HG03280 (cell line): ENCODE results near the gene DNAJC16.

Source experiments
- ATAC-seq: cut with Tn5 transposase; IDR thresholded peaks from one replicate; pipeline ENCODE4 v1.9.1; 2021; ENCODE audit warnings: mild to moderate bottlenecking, moderate library complexity; ENCODE audit not compliant: unreplicated experiment

DNAJC16 gene

DNA sequence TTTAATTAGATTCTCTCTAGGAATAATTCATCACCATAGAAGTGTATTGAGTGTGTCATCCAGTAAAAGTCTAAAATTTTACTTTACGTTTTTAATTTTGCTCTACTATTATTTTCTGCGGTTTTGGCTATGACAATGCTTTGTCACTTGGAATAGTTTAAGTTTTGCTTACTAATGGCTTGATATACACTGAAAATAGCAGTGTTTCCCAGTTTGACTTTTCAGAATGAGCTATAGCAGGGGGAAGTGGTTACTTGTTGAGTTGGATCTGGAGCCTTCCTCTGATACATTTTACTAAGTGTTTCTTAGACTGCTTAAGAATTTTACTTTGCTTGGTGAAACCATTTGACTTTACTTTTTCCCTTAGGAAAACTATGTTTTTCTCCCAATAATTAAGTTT lies 5.0 kb downstream of the DNAJC16 start:
- ATAC-seq: no peak

DNA sequence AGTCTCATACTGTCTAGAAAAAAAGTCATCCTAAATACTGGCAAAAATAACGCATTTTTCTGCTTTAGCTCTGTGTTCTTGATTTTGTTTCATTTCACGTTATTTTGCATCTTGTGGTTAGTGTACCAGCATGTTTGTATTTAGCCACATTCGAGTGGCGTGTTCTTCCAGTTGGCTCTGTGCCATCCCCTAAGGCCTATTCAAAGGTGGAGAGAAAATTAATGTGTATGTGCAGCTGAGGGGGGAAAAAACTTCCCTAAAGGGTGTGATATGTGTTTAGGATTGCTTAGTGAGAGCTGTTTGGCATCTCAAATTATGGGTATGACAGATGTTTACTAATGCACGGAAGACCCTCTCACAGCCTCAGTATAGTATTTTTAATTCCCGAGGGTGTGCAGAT lies 12.1 kb downstream of the DNAJC16 start:
- no peak for ATAC-seq

DNA sequence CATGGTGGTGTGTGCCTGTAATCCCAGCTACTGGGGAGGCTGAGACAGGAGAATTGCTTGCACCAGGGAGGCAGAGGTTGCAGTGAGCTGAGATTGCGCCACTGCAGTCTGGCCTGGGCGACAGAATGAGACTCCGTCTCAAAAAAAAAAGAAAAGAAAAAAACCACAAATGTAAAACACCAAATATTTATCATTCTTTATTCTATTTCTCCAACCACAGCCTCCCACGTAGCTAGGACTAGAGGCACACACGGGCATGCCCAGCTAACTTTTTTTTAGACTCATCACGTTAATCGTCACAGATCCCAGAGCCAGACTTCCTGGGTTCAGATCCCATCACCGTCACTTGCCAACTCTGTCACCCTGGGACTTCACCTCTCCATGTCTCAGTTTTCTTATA lies 13.5 kb downstream of the DNAJC16 start:
- no peak for ATAC-seq

DNA sequence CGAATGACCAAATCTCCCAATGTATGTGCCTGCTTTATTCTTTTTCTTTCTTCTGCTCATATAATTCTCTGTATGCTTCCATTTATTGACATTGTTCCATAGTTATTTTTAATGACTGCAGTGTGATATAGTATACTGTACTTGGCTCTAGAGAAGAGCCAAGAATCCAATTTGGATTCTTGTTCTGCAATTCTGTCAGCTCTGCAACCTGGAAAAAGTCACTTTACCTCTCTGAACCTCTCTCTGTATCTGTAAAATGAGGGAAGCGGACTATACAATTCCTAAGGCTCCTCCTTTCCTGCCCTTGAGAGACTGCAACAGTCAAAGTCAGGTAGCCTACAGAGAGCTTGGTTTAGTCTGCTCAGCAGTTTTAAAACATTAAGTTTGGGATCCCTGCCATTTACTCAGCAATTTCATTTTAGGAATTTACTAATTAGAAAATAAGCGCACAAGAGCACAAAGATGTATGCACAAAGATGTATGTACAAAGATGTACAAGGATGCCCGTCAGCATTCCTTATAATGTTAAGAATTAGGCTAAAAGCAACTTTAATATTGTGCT lies 14.7 kb downstream of the DNAJC16 start:
- ATAC-seq: no peak

DNA sequence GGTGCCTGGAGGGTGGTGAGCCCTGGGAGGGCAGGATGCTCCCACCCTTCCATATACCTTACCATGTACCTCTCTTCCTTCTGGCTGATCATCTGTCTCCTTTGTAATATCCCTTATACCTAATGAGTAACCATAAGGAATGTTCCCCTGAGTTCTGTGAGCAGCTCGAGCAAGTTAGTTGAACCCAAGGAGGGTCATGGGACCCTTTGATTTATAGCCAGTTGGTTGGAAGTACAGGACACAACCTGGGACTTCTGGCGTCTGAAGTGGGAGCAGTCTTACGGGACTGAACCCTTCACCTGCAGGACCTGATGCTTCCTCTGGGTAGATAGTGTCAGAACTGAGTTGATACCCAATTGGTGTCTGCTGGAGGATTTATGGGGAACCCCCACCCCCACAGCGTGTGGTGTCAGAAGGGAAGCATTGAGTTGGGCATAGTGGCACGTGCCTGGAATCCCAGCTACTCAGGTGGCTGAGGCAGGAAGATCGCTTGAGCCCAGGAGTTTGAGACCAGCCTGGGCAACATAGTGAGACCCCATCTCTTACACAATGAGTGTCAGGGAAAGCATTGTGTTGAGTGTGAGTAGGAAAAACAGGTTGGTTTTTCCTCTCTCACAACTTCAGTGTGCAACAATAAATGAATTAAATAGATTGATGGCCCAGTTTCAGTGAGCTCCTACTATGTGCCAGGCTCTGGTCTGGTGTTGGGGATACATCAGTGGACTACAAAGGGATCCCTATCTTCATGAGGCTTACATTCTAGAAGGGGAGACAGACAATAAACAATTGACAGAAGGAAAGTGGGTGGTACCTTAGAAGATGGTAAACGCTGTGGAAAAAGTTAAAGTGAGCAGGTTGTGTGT lies 16.0 kb downstream of the DNAJC16 start:
- no peak for ATAC-seq

DNA sequence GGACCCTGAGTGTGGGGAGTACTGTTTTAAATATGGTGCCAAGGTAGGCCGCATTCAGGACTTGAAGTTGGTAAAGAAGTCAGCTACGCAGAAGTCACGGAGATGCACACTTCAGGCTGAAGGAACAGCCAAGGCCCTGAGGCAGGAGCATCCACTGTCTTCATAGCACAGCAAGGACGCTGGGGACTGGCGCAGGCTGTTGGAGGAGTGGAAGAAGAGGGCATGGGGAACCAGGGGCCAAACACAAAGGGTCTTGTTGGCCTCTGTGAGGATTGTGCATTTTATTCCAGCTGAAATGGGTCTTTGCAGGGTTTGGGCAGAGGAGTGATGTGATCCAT lies 16.6 kb downstream of the DNAJC16 start:
- no peak for ATAC-seq

DNA sequence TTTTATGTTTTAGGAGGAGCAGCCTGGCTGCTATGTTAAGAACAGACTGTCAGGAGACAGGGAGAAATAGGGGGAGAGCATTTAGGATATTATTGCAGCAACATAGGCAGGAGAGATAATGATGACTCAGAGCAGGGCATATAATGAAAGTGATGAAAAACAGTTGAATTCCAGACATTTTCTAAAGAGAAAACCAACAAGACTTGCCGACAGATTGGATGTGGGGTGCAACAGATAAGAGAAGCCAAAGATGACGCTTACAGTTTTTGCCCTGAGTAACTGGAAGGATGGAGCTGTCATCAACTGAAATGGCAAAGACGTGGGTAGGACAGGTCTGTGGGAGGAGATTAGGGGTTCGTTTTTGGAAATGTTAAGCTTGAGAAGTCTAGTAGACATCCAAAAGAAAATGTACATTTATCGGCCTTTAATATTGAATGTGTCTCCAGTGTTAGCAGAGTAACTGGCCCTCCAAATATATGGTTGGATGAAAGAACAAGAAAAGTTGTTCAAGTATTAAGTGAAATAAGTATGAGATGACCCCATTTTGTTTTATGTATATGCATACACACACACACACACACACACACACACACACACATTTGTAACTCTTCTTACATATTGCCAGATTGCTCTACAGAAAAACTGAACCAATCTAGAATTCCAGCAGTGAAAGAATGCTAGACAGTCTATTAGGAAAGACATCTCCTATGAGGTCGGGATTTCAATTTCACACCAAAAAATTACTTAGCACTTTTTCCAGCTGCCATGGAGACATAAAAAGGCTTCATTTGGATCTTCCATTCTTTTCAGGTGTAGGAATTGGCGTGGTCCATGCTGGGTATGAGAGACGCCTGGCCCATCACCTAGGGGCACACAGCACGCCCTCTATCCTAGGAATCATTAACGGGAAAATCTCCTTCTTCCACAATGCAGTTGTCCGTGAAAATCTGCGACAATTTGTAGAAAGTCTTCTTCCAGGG lies 17.2 kb downstream of the DNAJC16 start:
- no peak for ATAC-seq

DNA sequence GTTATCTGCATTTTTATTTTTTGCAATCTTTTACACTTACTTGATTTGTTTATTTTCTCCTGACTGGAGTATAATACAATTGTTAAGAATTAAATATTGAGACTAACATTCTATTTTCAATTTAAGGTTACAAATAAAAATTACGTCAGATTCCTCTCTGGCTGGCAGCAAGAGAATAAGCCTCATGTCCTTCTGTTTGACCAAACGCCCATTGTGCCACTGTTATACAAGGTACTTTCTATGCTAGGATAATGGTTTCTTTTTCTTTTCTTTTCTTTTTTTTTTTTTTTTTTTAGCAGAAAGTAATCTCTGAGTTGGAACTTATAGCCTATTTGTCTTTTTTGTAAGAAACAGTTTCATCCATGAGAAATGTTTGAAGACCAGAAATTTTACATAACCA lies 20.0 kb downstream of the DNAJC16 start:
- no peak for ATAC-seq

DNA sequence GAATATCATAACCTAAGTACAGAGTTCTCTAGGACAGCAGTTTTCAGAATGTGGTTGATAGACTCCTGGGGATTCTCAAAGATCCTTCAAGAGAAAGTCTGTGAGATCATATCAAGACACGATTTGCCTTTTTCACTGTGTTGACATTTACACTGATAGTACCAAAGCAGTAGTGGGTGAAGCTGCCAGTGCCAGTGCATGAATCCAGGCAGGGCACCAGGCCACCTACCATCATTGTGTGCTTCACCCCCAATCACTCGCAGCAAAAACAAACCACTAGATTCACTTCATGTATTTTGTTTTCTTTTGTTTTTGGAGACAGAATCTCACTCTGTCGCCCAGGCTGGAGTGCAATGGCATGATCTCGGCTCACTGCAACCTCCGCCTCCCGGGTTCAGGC lies 23.9 kb downstream of the DNAJC16 start:
- ATAC-seq: no peak

DNA sequence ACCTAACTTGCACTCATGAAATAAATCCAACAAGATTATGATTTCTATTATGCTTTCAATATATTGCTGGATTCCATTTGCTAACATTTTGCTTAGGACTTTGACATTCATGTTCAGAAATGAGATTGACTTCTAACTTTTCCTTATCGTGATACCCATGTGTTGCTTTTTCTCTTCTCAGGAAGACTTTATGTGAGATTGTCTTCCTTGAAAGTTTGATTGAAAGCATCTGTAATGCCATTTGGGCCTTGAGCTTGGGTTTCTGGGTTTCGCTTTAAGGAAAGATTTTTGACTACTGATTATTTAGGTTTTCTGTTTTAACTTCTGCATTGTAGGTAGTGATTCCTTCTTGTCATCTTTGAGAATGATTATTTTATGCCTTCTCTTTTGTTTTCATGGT lies 30.4 kb downstream of the DNAJC16 start:
- ATAC-seq: no peak

DNA sequence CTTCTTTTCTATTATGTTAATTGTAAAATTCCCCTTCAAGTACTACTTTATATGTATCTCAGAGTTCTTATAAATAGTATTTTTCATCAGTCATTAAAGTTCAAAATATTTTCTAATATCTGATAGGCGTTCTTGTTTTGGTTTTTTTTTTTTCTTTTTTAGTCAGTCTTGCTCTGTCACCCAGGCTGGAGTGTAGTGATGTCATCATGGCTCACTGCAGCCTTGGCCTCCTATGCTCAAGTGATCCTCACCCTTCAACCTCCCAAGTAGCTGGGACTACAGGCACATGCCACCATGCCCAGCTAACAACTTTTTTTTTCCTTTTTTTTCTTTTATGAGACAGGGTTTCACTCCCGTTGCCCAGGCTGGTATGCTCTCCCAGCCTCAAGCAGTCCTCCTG lies 30.9 kb downstream of the DNAJC16 start:
- no peak for ATAC-seq

DNA sequence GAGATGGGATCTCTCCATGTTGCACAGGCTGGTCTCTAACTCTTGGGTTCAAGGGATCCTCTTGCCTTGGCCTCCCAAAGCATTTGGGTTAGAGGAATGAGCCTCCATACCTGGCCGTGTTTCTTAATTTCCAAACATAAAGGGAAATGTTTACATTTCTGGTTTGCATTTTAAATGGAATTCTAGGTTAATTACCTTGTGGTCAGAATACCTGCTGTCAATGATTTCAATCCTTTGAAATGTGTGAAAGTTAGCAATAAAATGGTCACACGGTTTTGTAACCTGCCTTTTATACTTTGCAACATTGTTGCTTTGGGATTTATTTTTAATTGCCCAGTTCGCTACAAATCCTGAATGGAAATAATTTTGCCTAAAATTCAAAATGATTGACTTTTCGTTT lies 31.9 kb downstream of the DNAJC16 start:
- ATAC-seq: no peak

DNA sequence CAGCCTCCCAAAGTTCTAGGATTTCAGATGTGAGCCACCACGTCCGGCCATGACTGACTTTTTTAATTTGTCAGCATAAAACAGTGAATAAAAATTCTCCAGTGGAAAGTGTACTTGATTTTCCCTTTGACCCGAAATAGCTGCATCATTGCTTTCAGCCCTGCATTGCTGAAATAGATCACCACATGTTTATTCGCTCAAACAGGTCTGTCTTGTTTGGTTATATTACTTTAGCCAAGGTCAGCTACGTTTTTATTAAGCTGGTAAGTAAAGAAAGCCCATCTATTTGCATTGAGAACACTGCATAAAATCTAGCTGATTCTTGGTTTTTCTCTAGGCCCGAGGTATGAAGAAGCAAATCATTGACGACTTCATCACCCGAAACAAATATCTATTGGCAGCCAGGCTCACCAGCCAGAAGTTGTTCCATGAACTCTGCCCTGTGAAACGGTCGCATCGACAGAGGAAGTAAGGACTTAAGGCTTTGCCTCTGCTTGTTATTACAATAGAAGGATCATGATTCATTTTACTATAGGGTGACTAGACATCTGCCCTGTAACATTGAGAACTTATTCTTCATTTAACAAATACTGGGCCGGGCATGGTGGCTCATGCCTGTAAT lies 32.7 kb downstream of the DNAJC16 start:
- no peak for ATAC-seq

DNA sequence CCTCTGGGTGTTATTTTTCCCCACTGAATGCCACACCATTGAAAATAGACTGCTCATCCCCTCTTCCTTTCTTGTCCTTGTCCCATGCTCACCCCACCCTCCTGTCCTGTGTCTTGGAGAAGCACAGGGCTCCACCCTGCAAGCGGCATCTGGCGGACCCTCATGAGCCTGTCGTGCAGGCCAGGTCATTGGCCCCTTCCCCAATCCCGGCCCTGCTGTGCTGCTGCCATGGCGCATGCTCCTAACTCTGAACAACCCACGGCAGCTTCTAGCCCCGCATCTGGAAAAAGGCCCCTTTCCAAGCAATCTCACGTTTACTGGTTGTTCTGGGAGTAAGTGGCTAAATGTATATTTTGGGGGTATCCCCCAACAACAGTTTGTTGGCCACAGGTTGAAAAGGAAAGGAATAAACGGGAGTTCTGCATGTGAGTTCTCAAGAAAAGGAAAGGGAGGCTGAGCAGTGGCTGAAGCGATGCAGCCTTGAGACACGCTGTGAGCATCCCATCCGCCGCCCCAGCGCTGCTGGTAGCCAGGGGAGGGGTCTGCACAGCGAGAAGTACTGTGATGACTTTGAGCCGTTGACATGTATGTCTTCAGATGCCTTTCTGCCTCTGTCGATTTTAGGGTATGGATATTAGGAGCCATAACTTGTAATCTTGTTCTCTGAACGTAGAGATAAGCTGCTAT lies 41.9 kb downstream of the DNAJC16 start:
- ATAC-seq: no peak

DNA sequence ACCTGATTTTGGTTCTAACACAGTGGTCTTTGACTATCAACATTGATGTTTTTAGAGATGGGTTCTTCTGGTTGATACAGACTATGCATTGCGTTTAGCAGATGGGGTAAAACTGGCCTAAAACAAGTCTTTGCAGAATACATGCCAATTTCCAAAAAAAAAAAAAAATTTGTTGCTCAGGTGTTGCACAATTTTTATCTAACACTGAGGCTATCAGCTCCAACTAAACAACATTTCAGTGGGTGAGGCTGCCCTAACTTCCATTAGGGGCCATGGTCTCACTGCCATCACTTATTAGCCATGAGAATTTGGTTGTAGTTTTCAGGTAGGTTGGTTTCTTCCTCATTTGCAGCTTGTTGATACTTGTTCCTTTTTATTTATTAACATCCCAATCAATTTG lies 44.2 kb downstream of the DNAJC16 start:
- no peak for ATAC-seq

DNA sequence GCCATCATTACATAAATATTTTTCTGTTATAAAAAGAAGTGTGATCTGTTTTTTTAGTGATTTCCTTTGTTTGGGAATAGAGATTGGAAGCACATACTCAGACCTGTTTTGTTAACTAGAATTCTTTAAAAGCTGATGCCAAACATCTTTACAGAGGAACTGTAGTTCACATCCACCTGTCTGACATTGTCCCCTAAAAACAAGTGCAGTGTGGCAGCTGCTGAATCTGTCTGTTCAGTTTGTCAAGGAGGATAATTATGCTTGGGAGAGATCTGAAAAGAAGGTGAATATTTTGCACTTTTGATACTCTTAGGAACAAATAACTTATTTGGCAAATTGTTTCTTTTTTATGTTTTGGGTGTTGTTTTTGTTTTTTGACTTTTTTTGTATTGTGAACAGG lies 44.6 kb downstream of the DNAJC16 start:
- no peak for ATAC-seq

DNA sequence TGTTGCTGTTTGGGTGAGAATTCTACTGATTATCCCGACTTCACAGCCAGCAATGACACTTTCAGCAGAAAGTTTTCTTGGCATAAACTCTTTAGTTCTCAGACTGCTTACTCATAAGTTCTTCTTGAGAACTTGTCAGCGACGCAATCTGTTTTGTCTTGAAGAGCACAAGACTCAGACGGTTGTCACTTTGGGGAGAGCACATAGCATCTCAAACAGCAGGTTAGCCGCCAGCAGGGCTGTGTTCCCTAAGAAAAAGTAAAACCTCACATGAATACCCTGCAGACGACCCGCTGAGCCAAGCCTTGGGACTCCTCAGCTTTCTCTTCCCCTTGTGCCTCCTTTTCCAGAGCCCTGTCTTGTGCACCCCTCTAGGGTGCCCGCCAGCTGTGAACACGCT lies 46.8 kb downstream of the DNAJC16 start:
- no peak for ATAC-seq

DNA sequence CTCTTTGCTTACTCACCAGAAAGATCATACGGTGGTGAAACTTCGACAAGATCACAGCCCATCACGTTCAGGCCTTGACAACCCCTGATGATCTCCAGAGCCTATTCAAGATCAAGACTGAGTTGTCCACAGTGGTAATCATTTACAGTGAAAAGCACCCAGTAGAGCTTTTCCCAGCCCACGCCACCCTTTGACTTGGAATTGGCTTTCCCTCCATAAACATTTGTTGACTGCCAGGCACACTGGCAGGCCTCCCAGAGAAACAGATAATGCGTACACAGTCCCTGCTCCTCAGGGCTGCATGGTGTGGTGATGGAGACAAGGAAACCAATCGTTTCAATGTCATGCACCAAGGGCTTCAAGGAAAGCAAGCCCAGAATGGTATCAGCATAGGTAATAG lies 48.1 kb downstream of the DNAJC16 start:
- no peak for ATAC-seq

DNA sequence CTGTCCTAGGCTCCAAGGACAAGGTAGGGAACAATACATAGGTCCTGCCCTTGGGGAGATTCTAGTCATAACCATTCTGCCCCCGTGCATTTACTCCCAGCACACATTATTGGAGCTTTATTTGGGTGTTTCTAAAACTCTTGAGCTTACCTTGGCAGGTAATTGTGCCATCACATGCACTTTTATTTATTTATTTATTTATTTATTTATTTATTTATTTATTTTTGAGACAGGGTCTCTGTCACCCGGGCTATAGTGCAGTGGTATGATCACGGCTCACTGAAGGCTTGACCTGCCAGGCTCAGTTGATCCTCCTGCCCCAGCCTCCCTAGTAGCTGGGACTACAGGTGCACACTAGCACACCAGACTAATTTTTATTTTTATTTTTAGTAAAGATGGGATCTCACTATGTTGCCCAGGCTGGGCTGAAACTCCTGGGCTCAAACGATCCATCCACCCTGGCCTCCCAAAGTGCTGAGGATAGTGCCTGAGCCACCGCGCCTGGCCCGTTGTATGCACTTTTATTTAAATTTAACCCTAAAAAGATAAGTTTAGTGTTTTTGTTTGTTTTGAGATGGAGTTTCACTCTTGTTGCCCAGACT lies 49.0 kb downstream of the DNAJC16 start:
- no peak for ATAC-seq

DNA sequence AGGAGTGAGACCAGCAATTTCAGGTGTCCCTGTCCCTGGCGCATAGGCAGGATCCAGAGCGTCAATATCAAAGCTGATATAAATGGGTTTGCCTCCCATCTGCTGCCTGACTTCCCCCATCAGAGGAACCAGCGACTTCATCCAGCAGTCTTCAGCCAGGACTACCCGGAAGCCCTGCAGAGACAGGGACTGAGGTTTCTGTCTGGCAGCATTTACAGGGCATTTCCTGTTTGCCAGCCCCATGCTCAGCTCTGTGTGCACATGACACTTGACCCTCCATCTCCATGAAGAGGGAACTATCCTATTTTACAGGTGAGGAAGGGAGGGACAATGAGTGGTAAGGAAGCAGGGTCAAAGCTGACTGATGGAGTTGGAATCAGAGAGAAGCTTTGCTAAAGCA lies 51.0 kb downstream of the DNAJC16 start:
- no peak for ATAC-seq
